ENCODE data around the gene PCK1.

Gene PCK1

DNA sequence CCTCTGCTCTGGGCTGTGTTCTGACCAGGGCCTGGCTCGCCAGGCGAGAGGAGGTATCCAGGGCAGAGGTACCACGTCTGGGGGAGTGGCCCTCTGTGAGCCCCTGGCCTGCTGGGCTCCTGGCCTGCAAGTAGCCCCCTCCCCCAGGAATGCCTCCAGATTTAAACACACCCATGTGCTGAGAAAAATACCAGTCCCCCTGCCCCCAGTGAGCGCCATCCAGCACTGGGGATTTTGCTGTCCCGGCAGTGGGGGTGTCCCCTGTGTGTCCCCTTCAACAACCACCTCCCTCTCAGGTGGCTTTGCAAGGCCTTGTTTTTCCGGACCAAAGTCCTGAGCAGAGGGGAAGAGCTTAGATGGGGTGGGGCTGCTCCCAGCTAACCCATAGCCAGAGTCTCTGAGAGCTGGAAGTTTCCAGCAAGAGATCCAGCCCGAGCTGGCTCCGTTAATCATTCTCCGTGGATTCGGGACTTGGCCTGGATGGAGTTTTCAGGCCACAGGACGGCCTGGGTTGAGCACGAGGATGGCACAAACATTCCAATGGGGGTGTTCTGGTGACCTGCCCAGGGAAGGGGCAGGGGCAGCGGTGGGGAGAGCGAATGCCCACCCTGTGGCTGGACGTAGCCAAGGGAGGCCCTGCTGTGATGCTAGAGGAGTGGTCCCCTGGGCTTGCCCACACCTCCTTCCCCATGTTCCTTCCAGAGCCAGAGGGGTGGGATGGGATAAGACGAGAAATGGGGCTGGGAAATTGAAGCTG lies 29.0 kb downstream of the PCK1 start:
- no peak for DNase-seq (ENCODE audit: low read depth)

DNA sequence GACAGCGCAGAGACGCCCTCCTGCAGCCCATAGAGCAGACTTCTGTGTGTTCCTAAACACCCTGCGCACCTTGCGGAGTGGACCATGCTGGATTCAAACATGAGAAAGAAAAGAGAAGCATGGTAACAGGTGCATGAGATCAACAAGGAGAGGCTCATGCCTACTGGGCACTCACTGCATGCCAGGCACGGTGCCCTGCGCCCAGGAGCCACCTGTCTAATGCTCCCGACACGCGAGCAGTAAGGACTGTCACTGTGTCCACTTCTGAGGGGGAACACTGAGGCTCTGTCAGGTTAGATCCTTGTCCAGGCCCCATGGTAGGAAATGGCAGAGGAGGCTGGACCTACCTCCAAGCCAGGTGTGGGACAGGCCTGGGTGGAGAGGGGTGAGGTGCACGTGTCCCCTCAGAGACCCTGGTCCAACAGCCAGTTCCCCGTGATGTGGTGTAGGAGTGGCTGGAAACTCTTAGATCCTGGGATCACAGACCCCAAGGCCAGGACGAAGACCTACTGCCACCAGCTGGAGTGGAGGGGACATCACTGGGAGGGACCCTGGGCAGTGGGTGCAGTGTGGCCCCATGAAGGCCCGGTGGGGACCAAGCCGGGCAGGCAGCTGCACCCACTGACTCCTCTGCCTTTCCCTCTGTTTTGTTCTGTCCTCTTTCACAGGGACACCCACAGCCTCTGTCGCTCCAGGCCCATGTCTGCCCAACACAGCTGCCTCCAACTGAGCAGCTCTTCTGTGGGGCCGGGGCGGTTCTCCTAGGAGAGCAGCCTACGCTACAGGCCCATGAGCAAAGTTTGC lies 29.8 kb downstream of the PCK1 start:
- no peak for DNase-seq (ENCODE audit: low read depth)

DNA sequence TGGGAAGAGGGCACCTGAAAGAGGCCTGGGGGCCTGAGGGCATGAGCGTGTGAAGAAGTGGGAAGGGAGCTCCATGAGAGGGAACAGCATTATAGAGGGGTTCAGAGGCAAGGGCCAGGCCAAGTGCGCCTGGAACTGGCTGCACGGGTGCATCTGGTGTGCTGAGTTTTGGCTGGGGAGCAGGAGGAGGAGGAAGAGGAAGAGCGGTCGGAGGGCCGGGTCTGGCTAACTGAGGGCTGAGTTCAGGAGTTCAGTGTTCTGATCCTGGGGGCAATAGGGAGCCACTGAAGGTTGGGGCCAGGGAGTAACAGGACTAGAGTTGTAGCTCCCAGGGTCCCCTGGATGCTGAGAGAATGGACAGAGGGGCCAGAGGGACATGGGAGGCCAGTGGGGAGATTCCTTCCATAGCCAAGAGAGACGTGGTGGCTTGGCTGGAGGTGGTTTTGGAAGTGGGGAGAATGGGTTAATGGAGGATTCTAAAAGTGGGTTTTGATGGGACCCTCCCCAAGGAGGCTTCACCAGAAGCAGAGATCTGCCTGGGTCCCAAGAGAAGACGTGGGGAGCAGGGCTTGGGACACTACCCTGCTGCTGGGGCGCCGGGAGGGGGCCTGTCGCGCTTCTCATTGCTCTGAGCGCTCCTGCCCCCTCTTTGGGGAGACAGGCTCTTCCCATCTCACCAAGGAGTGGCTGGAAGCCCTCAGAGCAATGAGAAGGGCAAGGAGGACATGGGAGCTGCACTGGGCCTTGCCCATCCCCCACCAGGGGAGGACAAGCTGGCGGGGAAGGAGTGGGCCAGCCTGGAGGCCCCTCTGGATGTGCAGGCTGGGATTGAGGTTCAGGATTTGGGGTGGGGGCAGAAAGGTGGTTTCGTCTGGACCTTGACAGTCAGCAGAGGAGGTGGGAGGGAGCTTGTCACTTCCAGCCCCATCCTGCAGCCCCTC lies 30.6 kb downstream of the PCK1 start:
- DNase-seq (ENCODE audit: low read depth): no peak

DNA sequence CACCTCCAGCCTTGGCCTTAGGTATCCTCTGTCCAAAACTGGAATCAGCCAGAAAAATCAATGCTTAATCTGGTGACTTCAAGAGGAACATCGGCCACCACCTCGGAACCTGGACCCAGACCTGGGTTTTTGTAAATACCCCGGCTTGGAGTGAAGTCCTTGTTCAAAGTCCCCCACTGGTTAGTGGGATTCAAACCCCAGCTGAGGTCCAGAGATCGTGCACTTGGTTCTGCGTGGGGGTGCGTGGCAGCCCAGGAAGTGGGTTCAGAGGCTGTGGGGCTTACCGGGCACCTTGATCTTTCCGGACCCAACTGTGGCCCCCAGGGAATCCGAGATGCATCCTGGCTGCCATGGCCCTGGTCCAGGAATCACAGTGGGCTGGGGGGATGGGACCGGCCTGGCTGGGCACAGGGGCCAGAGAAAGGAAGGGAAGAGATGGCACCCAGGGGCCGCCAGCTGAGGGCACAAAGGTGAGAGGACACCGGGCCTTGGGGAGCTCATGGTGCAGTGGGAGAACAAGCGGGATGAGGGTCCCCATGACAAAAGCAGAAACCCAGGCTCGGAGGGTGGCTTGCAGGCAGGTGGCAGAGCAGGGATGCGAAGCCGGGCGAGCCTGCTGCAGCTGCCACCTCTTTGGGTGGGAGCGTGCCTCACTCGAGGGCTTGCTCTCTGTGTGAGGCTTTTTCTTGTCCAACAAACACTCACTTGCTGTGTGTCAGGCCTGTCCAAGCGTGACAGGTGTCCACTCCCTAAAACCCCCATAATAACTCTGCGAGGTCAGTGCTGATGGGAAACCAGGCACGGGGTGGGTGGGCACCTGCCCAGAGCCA lies 31.6 kb downstream of the PCK1 start:
- no peak for DNase-seq (ENCODE audit: low read depth)

DNA sequence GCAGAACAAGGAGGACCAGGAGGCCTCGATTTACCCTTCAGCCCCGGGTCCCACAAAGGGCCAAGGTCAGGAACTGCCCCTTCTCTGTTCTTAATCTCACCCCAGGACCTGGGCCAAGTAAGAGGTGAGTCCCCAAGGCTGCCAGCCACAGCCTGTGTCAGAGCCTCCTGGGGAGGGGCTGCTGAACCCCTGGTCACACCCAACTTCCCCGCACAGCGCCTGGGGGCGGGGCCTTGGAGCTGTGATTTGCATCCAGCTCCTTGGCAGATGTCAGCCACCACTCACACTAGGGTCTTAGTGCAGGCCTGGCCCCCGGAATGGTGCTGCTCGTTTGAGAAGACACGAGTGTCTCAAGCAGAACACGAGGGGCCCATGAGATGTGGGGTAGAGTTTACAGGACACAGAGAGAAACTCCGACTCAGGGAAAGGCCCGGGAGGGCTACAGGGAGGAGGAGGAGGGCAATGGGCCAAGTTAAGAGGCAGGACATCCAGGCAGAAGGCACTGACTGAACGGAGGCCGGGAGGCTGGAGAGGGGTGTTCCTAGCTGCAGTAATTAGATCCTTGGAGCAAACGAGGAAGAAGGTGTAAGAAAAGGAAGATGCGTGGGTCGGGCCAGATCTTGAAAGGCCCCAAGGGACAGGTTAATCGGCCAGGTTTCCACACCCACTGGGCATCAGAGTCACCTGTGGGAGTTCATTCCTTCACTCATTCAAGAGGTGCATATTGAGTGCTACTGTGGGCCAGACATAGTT lies 32.4 kb downstream of the PCK1 start:
- DNase-seq (ENCODE audit: low read depth): no peak

DNA sequence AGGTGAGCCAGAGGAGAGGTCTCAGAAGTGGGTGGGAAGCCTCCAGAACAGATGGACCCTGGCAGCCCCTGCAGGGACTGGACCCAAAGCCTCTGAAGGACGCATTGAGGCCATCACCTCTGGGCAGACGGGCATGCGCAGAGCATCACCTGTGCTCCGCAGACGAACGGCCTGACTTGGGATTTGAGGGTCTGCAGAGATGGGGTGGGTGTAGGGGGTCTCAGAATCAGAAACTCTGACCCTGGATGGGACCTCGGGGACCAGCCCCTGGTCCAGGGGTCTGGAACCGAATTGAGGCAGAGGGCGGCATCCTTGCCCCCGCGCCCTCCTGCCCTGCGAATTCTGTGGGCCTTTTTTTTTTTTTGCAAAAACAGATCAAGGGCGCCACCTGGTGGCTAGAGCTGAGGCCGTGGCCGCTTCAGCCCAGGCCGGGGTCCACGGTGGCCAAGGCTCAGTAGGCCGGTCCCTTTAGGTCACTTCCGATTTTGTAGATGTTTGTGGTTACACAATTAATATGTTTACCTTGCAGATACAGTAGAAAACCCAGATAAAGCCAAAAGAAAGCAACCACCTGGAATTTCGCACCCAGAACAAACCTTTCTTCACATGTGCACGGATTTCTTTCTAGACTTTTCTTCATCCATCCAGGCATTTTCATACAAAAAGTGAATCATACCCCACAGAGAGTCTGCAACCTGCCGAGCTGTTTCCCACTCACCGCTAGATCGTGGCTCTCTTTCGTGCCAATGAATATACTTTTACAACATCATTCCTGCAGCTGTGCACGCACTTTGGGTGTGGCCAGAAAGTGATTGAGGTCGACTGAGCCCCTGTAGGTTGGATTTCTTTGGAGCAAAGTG lies 33.4 kb downstream of the PCK1 start:
- DNase-seq (ENCODE audit: low read depth): peak; percentile 37

DNA sequence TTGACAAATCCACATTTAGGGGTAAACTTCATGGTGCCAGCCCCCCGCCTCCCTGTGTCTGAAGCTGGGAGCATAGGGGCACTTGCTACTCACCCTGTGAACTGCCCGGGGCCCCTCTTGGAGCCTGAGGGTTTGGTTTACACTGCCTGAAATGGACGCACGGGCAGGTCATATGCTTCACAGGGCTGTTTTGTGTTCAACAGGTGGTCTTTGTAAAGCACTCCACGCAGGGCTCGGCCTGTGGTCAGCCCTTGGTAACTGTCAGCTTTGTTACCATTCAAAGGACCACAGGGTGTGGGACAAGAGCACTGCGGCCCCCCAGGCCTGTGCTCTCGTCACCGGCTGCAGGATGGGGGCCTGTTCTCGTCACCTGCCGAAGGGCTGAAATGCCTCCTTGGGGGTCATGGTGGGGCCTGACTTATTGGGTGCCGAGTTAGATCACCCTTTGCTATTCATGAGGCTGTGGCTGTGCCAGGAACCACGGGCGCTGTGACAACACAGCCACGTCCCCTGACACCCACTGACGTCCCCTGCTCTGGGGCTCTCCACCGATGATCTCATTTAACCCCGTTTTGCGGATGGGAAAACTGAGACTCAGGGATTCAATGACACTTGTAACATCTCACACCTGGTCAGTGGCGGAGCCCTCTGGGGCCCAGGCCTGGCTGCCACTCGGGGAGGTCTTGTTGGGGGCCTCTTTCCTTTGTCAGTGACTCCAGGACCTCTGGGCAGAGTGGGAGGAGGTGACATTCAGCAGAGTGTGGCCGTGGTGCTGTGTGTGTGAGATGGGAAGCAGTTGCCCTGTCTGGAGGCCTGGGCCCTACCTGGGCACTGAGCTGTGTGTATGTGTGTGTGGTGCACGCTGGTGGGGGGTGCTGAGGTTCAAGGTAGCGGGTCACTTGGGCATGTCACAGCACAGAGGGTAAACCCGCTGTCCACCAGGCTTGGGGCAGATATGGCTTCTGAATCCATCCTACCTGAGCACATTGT lies 34.4 kb downstream of the PCK1 start:
- no peak for DNase-seq (ENCODE audit: low read depth)

DNA sequence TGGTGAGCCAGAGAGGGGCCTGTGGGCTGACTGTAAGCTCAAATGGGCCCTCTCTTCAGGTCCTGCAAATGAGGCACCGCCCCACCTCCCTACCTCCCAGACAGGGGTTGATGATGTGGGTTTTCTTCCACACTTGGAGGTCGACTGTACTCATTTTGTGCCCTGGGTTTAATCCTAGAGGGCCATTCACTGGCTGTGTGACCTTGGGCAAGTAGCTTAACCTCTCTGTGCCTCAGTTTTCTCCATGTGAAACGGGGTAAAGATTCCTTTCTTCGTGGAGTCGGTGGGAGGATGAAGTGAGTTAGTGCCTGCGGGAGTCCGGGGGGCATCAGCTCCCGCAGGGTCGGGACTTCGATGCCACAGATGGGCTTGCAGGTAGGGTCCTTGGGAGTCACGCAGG lies 35.4 kb downstream of the PCK1 start:
- DNase-seq (ENCODE audit: low read depth): no peak

DNA sequence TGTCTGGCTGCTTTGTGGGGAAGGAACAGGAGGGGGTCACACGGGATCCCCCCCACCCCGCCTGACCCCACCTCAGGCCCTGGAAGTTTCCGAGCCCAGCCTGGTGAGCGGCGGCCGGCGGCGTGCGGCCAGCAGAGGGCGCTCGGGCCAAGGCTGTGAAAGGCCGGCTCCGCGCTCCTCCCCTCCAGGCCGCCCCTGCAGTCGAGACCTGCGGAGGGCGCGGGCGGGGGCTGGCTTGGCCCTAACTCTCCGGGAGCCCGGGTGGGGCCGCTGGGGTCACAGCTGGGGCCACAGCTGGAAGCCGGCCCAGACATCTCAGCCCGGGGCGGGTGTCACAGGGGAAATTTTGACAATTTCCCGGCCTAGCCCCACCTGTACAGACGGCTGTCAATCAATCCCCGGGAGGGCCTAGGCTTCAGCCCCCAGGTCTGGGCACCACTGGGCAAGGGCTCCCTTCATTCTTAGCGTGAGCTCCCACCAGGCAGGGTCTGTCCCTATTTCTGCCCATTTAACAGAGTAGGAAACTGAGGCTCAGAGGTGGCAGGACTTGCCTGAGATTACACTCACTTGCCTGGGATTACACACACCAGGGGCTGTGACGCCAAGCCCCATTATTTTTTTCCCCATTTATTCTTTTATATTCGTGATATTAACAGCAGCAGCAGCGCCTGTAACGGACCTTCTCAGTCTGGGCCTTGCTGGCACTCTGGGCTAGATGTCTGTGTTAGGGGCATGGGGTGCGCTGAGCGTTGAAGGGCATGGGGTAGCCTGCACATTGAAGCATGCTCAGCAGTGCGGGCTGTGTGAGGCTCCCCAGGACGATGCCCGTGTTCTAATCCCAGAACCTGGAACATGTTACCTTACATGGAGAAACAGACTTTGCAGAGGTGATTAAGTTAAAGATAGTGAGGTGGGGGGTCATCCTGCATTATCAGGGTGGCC lies 36.4 kb downstream of the PCK1 start:
- peak; percentile 43 for DNase-seq (ENCODE audit: low read depth)

DNA sequence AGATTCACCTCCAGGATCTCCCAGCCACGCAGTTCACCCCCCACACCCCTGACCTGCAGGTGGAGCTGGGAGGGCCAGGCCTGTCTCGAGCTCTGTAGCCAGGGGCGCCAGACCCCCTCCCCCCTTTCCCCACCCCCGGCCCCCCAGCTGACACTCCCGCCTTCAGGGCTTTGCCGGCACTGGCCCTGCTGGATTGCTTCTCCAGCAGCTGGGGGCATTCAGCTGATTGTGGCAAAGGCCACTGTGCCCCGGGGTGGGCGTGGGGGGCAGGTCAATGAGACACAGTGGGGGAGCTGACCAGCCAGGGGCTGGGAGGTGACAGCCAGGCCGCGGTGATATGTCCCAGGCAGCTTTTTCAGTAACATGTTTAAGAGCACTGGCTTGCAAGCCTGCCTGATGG lies 37.1 kb downstream of the PCK1 start:
- DNase-seq (ENCODE audit: low read depth): no peak

DNA sequence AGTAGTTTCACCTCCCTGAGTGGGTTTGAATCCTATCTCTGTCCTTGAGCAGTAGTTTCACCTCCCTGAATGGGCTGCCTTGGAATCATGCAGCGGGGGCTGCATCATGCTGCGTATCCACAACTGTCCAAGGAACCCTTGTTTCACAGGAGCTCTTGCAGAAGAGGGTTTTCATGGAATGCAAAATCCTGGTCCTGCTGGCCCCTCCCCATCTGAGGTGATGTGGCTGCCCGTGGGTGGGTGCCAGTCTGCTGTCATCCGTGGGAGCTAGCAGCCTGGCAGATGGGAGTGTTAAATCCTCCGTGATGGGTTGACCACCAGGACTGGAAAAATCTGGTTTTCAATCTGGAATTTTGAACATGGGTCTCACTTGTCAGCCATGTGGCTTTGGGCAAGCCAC lies 37.6 kb downstream of the PCK1 start:
- no peak for DNase-seq (ENCODE audit: low read depth)

DNA sequence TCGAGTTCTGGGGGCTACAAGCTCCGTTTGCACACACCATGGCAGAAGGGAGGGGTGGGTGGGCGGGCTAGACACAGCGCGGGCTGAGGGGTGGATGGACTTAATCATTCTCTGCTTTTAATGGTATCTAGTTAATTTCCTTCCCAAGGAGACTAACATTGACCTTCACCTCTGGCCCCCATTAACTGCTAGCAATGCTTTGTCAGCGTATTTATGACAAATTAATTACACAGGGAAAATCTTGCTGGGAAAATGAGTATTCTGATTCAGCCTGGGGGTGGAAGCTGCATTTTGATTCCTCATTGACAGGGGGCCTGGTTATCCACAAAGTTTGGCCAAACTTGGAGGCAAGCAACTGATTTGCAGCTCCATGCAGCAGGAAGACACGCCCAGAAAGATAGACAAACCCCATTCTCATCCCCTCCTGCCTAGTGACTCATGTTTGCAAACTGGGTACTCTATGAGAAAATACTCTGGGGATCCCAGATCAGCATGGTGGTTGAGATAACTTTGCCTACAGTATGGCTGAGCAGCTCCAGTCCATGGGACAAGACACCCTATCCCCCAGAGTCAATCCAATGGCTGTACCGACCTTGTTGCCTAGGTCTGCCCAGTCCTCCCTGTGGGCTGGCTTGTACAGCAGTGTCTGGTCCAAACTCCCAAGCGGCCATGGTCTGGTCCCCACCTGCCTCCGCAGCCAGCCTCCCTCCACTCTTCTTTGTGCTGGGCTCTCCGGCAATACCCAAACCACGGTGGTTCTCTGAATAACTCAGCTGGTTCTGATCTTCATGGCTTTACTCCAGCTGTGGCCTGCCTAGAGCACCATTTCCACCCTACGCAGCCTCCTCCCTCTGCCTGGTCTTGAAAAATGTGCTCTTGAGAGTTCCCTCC lies 39.7 kb downstream of the PCK1 start:
- DNase-seq (ENCODE audit: low read depth): no peak

DNA sequence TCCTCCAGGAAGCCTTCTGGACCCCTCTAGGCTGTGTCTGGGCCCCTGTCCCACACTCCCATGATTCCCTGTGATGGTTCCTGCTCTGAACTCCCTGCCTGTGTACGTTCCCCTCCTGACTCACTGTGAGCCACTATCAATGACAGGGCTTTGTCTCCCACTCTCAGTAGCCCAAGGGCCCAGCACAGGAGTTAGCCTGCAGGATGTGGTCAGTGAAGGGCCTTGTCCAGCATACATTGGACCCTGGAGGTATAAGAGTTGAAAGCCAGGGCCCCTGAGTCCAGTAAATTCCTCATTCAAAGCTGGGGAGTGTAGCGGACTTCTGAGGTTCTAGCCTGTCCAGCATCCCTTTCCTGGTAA lies 40.3 kb downstream of the PCK1 start:
- DNase-seq (ENCODE audit: low read depth): no peak

DNA sequence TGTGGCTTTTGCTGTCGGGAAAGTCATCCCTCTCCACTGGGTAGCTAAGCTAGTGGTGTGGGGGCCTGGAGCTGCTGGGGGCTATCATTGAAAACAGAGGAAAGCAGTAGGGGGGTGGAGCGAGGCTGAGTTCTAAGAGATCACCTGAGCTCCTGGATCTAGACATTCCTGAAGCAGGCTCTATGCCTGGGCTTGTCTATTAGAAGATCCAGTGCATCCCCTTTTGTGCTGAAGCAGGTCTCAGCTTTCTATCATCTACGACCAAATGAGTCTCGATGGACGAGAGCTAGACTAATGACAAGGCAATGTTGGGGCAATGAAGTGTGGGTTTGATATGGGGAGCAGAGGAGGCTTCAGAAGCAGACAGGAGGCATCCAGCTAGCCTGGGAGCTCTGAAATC lies 40.8 kb downstream of the PCK1 start:
- no peak for DNase-seq (ENCODE audit: low read depth)

DNA sequence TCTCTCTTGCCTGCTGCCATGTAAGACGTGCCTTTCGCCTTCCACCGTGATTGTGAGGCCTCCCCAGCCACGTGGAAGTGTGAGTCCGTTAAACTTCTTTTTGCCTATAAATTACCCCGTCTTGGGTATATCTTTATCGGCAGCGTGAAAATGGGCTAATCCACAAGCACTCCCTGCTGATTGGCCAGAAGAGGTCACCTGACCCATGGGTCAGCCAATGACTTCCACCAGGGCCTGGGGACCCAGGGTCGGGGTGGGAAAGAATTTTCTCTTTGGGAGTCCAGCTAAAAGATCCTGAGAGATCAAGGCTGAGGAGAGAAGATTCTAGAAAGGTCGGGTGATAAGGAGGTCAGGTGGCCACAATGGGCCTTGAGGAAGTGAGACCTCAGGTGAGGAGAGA lies 42.2 kb downstream of the PCK1 start:
- no peak for DNase-seq (ENCODE audit: low read depth)

DNA sequence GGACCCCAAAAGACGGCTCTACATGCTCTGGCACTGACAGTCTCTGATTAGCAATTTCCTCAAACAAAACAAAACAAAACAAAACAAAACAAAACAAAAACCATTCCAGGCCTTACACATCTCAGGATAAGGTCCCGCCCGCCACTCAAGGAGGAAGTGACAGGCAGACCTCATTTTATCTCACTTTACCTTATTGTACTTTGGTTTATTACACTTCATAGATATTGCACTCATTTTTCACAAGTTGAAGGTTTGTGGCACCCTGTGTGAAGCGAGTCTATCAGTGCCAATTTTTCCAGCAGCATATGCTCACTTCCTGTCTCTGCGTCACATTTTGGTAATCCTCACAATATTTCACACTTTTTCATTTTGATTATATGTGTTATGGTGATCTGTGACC lies 44.1 kb downstream of the PCK1 start:
- no peak for DNase-seq (ENCODE audit: low read depth)

DNA sequence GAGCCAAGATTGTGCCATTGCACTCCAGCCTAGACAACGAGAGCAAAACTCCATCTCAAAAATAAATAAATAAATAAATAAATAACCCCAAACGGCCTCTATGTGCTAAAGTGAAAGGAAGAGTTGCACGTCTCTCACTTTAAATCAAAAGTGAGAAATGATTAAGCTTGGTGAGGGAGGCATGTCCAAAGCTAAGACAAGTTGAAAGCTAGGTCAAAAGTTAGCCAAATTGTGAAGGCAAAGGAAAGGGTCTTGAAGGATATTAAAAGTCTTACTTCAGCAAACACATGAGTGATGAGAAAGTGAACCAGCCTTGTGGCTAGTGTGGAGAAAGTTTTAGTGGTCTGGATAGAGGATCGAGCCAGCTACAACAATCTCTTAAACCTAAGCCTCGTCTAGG lies 45.0 kb downstream of the PCK1 start:
- DNase-seq (ENCODE audit: low read depth): no peak
